HFFc6 (cell line): ENCODE measurements around the gene TTLL10. TPM values are rescaled to one million over a fixed set of nuclear protein-coding genes. Genes with fewer than 3 reads are reported as not detected.

Experiments
- DNase-seq: peaks from one replicate; pipeline ENCODE4 v3.0.0-alpha.2; 2018
- H3K27ac Mint-ChIP-seq: 2 replicates; pipeline ENCODE4 v1.8.0; 2020; ENCODE audit warnings: mild to moderate bottlenecking, mixed read lengths
- H3K27me3 Mint-ChIP-seq: 2 replicates; pipeline ENCODE4 v1.8.0; 2021; ENCODE audit warnings: mild to moderate bottlenecking, moderate library complexity, mixed read lengths; ENCODE audit not compliant: insufficient read depth
- H3K36me3 Mint-ChIP-seq: 2 replicates; pipeline ENCODE4 v1.8.0; 2021; ENCODE audit warnings: low read depth, mixed read lengths
- H3K4me1 Mint-ChIP-seq: 2 replicates; pipeline ENCODE4 v1.8.0; 2020; ENCODE audit warnings: low read depth, mixed read lengths
- H3K4me3 Mint-ChIP-seq: 2 replicates; pipeline ENCODE4 v1.8.0; 2020; ENCODE audit warnings: mild to moderate bottlenecking, moderate library complexity, mixed read lengths
- H3K9me3 Mint-ChIP-seq: 2 replicates; pipeline ENCODE4 v1.8.0; 2020; ENCODE audit warnings: mild to moderate bottlenecking, mixed read lengths
- total RNA-seq, 6 experiments: library from RNA; stranded (reverse); fragmentation: NEBNext Ultra II Directional; extraction: Animal tissue kit (Norgen Biotek cat#: 25700); gene quantifications; 2 replicates in 1 of 6; 3 replicates in 5 of 6; pipeline ENCODE4 v1.2.3, GENCODE V29; 2021
- TF ChIP-seq, protein P1 (sequence below): fragments of 200-600 bp; sonication (generic); IDR thresholded peaks from 2 replicates; pipeline ENCODE4 v1.5.0; 2021; ENCODE audit warnings: antibody characterized with exemption, mild to moderate bottlenecking

Gene TTLL10
- total RNA-seq, 6 experiments from 2014 or later, result not detected

DNA sequence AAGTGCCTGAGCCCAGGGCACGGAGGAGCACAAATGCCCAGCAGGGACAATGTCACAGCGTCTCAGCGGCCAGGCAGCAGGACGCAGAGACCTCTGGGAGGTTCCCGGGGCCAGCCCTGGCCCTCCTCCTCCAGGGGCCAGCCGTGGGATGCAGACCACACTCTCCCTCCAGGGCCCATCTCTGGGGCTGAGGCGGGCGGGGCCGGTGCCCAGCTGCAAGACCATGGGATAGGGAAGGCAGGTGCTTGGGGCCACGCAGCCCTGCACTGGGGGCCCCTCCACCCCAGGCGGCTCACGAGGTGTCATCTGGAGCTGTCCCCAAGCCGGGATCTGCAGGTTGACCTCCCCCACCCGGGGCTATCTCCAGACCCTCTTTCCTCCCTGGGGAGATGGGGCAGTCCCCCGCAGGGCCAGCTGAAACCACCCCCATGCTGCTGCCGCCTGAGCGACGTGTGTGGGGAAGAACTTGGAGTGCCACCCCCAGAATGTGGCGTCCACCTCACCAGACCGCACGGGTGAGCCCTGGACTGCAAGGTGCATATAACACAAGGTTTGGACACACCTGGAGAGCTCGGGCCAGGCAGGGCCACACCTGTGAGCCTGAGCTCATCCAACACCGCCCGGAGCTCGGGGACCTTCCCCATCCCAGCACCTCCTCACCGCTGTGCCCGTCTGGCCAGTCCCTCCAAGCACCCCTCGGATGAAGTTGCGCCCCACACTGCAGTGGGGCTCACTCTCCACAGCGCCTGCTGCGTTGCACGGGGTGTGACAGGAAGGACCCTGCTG, 4.1 kb upstream of the TTLL10 start:
- Mint-ChIP-seq H3K9me3 (no peaks in the 10 kb centered on the region), H3K27me3 (peaks cover 19% of the 10 kb centered on the region), H3K27ac (no peak overlapping the region), H3K4me3 (no peak overlapping the region), H3K4me1 (no peaks in the 10 kb centered on the region), H3K36me3 (no peaks in the 10 kb centered on the region)
- TF ChIP-seq, protein P1, sequence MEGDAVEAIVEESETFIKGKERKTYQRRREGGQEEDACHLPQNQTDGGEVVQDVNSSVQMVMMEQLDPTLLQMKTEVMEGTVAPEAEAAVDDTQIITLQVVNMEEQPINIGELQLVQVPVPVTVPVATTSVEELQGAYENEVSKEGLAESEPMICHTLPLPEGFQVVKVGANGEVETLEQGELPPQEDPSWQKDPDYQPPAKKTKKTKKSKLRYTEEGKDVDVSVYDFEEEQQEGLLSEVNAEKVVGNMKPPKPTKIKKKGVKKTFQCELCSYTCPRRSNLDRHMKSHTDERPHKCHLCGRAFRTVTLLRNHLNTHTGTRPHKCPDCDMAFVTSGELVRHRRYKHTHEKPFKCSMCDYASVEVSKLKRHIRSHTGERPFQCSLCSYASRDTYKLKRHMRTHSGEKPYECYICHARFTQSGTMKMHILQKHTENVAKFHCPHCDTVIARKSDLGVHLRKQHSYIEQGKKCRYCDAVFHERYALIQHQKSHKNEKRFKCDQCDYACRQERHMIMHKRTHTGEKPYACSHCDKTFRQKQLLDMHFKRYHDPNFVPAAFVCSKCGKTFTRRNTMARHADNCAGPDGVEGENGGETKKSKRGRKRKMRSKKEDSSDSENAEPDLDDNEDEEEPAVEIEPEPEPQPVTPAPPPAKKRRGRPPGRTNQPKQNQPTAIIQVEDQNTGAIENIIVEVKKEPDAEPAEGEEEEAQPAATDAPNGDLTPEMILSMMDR, result no peak
- DNase-seq, result no peak

DNA sequence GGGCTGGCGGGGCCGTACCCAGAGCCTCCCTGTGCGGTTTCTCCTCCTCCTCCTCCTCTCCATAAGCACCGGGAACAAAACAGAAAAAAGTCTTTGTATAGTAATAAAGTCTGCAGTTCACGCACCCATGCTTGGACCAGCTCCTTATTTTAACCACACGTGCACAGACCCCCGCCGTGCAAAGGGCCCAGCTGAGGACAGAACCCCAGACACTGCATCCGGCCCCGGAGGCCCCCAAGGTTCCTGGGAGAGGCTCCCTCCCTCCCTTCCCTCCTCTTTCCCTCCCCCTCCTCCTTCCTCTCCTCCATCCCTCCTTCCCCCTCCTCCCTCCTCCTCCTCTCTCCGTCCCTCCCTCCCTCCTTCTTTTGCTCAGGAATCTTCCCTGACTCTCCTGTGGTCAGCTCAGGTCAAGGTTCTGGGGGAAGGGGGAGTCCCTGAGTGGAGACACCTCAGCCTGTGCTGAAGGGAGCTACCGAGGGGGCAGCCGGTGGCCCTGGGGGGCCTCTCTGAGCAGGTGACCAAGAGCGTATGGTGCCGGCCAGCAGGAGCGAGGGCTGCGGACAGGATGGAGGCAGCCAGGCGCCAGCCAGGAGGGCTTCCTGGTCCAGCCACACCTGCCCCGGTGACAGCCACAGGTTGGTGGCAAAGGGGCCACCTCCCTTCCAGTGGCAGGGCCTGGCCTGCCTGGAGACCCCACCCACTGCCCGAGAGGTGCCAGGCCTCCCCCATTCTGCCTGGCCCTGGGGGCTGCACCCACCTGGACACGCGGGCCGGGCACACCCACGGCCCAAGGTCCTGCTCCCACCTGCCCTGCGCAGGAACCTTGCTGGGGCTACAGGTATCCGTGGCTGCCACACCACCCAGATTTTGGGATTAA, 3.2 kb upstream of the TTLL10 start:
- Mint-ChIP-seq H3K27ac (no peak overlapping the region), H3K27me3 (peaks cover 25% of the 10 kb centered on the region), H3K36me3 (no peaks in the 10 kb centered on the region), H3K9me3 (no peaks in the 10 kb centered on the region), H3K4me1 (no peaks in the 10 kb centered on the region), H3K4me3 (no peak overlapping the region)
- TF ChIP-seq, protein P1, result no peak
- DNase-seq, result no peak

DNA sequence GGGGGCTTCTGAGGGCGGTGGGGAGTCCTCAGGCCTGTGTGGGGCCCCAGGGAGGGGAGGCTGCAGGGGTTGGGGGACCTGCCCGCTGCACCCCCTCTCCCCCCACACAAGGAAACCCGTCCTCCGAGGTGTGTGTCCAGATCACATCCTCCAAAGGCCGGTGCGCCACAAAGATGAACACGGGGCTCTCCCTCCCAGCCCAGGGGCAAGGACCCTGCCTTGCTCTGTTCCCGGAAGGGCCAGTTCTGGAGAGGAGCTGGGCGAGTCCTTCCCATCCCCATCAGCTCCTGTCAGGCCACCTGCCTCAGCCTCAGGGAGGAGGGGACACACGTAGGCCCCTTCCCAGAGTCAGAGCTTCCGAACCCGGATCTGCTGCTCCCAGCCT, 2.5 kb upstream of the TTLL10 start:
- H3K9me3 Mint-ChIP-seq, result no peaks in the 10 kb centered on the region
- no peak overlapping the region for H3K27ac Mint-ChIP-seq
- H3K4me1 Mint-ChIP-seq, result no peaks in the 10 kb centered on the region

DNA sequence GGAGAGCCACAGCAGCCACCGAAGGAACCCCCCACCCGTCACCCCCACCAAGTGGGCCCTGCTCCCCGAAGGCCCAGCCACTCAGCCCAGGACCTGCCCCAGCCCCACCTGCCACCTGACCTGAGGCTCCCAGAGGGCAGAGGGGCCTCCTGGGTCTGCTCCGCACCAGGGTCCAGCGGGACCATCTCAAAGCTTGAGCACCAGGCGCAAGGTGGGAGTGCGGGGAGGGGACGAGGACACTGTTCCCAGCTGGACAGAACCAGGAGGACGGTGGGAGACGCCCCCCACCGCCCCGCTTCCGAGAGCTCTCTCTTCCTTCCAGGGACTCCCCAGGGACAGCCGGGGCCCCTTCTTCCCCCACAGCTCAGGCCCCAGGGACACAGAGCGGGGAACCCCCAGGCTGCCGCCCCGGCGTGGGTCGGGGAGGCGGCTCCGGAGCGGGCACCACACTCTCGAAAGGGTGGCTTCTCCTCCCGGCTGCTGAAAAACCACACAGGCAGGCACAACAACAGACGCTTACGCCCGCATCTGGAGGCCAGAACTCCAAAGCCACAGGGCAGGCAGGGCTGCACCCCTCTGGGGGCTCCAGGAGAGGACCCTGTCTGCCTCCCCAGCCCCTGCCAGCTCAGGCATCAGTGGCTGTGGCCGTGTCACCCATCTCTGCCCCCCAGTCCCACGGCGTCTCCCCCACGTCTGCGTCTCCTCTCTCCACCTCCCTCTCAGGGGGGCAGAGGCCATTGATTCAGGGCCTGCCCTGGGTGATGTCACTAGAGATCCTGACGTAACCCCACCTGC, 1.9 kb upstream of the TTLL10 start:
- H3K27ac Mint-ChIP-seq, result no peak overlapping the region
- peaks cover 29% of the 10 kb centered on the region for H3K27me3 Mint-ChIP-seq
- H3K9me3 Mint-ChIP-seq, result no peaks in the 10 kb centered on the region
- TF ChIP-seq, protein P1, result no peak
- no peak for DNase-seq
- H3K4me3 Mint-ChIP-seq, result no peak overlapping the region
- no peaks in the 10 kb centered on the region for H3K36me3 Mint-ChIP-seq
- H3K4me1 Mint-ChIP-seq, result no peaks in the 10 kb centered on the region

More for the DNA sequence above, 2.5 kb upstream of the TTLL10 start:
- Mint-ChIP-seq H3K36me3 (no peaks in the 10 kb centered on the region), H3K4me3 (no peak overlapping the region), H3K27me3 (peaks cover 26% of the 10 kb centered on the region)
- DNase-seq, result no peak
- TF ChIP-seq, protein P1, result no peak

DNA sequence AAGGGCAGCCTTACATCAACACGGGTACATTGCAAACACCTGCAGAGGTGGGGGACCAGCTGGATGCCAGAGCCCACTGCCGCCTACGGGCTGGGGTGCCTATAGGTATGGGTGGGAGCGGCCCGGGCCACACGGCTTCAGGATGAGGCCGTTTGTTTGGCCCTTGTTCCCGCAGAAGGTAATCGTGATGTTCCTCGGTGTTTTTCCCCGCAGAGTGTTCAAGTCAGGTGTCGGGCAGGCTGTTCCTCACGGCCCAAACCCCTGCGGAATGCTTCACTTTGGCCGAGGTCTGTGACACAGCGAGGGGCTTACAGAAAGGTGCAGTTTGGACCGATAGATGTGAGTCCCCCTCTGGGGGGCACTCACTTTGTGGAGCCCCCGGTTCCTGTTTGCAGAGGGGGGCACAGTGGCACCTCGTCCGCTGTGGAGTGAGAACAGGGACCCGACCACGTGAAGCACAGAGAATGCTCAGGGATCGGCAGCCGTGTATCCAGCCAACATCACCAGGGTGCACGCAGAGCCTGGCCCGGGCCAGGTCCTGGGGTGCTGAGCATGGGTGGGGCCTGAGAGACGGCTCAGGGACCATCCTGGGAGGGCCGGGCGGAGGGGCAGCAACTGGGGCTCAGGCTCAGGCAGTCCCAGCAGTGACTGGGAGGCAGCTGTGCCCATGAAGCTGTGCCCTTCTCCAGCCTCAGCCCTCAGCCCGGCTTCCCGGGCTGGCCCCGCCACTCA, 453 bp upstream of the TTLL10 start:
- Mint-ChIP-seq H3K27ac (no peak overlapping the region), H3K4me3 (no peak overlapping the region), H3K36me3 (no peaks in the 10 kb centered on the region), H3K4me1 (no peaks in the 10 kb centered on the region), H3K9me3 (no peaks in the 10 kb centered on the region), H3K27me3 (peaks cover 32% of the 10 kb centered on the region)
- TF ChIP-seq, protein P1, result no peak
- no peak for DNase-seq
